ENCODE measurements around the gene SACM1L.

- TF ChIP-seq CTCF (IDR thresholded peaks at IDR 0.05): no peak
- TF ChIP-seq POLR2A (IDR thresholded peaks at IDR 0.05): no peak
Observed at GRCh38 chr3:45756055-45756454, 66.9 kb downstream of the SACM1L start.
